Measurements from ENCODE around the gene ATPAF2. TPM values are rescaled to one million over a fixed set of nuclear protein-coding genes. Genes with fewer than 3 reads are reported as not detected.

The ATPAF2 gene
- total and polyA plus RNA-seq, 4 donors, result 12.9 to 20.1 (median 16.8) TPM

DNA sequence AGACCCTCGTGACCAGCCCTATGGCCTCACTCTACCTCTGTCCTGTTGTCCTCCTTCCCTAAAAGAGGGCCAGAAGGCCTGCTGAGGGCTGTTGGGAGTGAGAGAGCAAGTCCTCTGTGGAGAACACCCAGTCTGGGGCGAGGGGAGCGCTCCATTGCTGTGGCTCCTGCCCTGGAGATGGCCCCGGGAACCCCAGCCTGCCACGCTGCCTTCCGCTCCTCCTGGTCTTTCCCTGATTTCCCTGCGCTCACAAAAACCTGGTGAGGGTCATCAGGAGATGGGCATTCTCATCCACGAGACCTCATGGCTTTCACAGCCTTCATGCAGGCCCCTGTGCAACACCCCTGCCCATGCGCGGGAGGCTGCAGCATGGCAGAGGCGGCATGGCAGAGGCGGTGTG is 45.1 kb downstream of the ATPAF2 start (continued):
- TF ChIP-seq, protein P1, sequence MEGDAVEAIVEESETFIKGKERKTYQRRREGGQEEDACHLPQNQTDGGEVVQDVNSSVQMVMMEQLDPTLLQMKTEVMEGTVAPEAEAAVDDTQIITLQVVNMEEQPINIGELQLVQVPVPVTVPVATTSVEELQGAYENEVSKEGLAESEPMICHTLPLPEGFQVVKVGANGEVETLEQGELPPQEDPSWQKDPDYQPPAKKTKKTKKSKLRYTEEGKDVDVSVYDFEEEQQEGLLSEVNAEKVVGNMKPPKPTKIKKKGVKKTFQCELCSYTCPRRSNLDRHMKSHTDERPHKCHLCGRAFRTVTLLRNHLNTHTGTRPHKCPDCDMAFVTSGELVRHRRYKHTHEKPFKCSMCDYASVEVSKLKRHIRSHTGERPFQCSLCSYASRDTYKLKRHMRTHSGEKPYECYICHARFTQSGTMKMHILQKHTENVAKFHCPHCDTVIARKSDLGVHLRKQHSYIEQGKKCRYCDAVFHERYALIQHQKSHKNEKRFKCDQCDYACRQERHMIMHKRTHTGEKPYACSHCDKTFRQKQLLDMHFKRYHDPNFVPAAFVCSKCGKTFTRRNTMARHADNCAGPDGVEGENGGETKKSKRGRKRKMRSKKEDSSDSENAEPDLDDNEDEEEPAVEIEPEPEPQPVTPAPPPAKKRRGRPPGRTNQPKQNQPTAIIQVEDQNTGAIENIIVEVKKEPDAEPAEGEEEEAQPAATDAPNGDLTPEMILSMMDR (IDR thresholded peaks at IDR 0.05; ENCODE audit: low read depth, low read length, missing input control), result no peak
- TF ChIP-seq, protein P2, sequence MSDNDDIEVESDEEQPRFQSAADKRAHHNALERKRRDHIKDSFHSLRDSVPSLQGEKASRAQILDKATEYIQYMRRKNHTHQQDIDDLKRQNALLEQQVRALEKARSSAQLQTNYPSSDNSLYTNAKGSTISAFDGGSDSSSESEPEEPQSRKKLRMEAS (IDR thresholded peaks at IDR 0.05), result no peak
- TF ChIP-seq TAF1 (conservative IDR thresholded peaks at IDR 0.05), result no peak
- no peak for TF ChIP-seq JUND (IDR thresholded peaks at IDR 0.05)

DNA sequence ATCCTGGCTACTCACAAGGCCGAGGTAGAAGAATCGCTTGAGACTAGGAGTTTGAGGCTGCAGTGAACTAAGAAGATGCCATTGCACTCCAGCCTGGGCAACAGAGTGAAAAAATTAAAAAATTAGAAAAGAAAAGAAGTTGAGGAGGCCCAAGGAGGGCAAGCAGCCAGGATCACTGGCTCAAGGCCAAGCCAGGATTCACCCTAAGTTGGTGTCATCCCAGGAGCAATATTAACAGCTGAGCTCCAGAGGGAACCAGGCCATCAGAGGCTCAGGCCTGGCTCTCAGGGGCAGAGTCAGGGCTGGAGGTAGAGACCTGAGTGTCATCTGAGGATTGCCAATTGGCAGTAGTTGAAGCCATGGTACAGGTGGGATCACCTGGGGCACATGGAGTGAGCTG is 45.6 kb downstream of the ATPAF2 start:
- 95% methylated on average over 2 of the region's 2 CpGs for WGBS
- Histone ChIP-seq H3K9ac (ENCODE audit: low read depth in 1 of 2, low read length in 2 of 2) (no peak overlapping the region), H3K4me1 (ENCODE audit: control insufficient read depth in 4 of 4, insufficient read depth in 4 of 4, low read length in 3 of 4) (no peaks in the 10 kb centered on the region), H3K36me3 (ENCODE audit: control insufficient read depth in 4 of 4, insufficient read depth in 3 of 4, low read depth in 1 of 4, low read length in 3 of 4) (no peaks in the 10 kb centered on the region), H3K27ac (ENCODE audit: low read depth in 1 of 2, low read length in 2 of 2) (no peak overlapping the region), H3K27me3 (ENCODE audit: control insufficient read depth in 4 of 4, insufficient read depth in 4 of 4, low read length in 3 of 4) (no peaks in the 10 kb centered on the region), H3K9me3 (ENCODE audit: control insufficient read depth in 4 of 4, low read length in 3 of 4) (no peaks in the 10 kb centered on the region), H3K4me3 (ENCODE audit: low read depth in 1 of 3, low read length in 3 of 3) (no peak overlapping the region)
- DNase-seq (ENCODE audit: low spot score), result no peak
- TF ChIP-seq EGR1 (IDR thresholded peaks at IDR 0.05; ENCODE audit: low read depth in 2 of 2), result no peak
- no peak for TF ChIP-seq FOXA1 (IDR thresholded peaks at IDR 0.05)
- TF ChIP-seq HNF4A (conservative IDR thresholded peaks at IDR 0.05), result no peak
- TF ChIP-seq SP1 (IDR thresholded peaks at IDR 0.05), result no peak
- TF ChIP-seq HNF4G (IDR thresholded peaks at IDR 0.05), result no peak
- TF ChIP-seq RAD21 (IDR thresholded peaks at IDR 0.05), result no peak
- TF ChIP-seq, protein P3, sequence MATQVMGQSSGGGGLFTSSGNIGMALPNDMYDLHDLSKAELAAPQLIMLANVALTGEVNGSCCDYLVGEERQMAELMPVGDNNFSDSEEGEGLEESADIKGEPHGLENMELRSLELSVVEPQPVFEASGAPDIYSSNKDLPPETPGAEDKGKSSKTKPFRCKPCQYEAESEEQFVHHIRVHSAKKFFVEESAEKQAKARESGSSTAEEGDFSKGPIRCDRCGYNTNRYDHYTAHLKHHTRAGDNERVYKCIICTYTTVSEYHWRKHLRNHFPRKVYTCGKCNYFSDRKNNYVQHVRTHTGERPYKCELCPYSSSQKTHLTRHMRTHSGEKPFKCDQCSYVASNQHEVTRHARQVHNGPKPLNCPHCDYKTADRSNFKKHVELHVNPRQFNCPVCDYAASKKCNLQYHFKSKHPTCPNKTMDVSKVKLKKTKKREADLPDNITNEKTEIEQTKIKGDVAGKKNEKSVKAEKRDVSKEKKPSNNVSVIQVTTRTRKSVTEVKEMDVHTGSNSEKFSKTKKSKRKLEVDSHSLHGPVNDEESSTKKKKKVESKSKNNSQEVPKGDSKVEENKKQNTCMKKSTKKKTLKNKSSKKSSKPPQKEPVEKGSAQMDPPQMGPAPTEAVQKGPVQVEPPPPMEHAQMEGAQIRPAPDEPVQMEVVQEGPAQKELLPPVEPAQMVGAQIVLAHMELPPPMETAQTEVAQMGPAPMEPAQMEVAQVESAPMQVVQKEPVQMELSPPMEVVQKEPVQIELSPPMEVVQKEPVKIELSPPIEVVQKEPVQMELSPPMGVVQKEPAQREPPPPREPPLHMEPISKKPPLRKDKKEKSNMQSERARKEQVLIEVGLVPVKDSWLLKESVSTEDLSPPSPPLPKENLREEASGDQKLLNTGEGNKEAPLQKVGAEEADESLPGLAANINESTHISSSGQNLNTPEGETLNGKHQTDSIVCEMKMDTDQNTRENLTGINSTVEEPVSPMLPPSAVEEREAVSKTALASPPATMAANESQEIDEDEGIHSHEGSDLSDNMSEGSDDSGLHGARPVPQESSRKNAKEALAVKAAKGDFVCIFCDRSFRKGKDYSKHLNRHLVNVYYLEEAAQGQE (IDR thresholded peaks at IDR 0.05), result no peak
- TF ChIP-seq, protein P4, sequence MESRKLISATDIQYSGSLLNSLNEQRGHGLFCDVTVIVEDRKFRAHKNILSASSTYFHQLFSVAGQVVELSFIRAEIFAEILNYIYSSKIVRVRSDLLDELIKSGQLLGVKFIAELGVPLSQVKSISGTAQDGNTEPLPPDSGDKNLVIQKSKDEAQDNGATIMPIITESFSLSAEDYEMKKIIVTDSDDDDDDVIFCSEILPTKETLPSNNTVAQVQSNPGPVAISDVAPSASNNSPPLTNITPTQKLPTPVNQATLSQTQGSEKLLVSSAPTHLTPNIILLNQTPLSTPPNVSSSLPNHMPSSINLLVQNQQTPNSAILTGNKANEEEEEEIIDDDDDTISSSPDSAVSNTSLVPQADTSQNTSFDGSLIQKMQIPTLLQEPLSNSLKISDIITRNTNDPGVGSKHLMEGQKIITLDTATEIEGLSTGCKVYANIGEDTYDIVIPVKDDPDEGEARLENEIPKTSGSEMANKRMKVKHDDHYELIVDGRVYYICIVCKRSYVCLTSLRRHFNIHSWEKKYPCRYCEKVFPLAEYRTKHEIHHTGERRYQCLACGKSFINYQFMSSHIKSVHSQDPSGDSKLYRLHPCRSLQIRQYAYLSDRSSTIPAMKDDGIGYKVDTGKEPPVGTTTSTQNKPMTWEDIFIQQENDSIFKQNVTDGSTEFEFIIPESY (IDR thresholded peaks at IDR 0.05), result no peak

DNA sequence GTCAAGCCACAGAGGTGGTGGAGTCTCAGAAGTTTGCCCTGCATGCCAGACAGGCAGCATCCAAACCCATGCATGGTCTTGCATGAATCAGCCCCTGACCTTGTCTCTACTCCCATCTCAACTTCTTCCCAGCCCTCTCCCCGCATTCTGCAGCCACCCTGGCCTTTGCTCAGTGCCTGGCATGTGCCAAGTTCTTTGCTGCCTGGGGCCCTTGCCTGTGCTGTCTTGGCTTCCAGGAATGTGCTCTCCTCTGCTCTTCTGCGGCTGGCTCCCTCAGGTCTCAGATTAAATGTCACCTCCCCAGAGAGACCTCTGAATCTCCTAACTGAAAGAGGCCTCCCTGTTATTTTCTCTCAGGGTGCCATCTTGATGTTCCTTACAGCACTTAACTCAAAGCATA is 48.7 kb downstream of the ATPAF2 start:
- Histone ChIP-seq H3K27me3 (ENCODE audit: control insufficient read depth in 4 of 4, insufficient read depth in 4 of 4, low read length in 3 of 4) (no peaks in the 10 kb centered on the region), H3K4me3 (ENCODE audit: low read depth in 1 of 3, low read length in 3 of 3) (no peak overlapping the region), H3K36me3 (ENCODE audit: control insufficient read depth in 4 of 4, insufficient read depth in 3 of 4, low read depth in 1 of 4, low read length in 3 of 4) (no peaks in the 10 kb centered on the region), H3K4me1 (ENCODE audit: control insufficient read depth in 4 of 4, insufficient read depth in 4 of 4, low read length in 3 of 4) (peaks cover 0 to under 1% (median 0%) of the 10 kb centered on the region in 4 donors), H3K9me3 (ENCODE audit: control insufficient read depth in 4 of 4, low read length in 3 of 4) (no peaks in the 10 kb centered on the region), H3K27ac (ENCODE audit: low read depth in 1 of 2, low read length in 2 of 2) (no peak overlapping the region), H3K9ac (ENCODE audit: low read depth in 1 of 2, low read length in 2 of 2) (no peak overlapping the region)
- no peak for TF ChIP-seq JUND (IDR thresholded peaks at IDR 0.05)
- TF ChIP-seq, protein P2 (IDR thresholded peaks at IDR 0.05), result no peak
- no peak for TF ChIP-seq HNF4A (conservative IDR thresholded peaks at IDR 0.05)
- no peak for TF ChIP-seq HNF4G (IDR thresholded peaks at IDR 0.05)
- TF ChIP-seq, protein P4 (IDR thresholded peaks at IDR 0.05), result no peak
- no peak for TF ChIP-seq TAF1 (conservative IDR thresholded peaks at IDR 0.05)
- no peak for TF ChIP-seq FOXA1 (IDR thresholded peaks at IDR 0.05)
- no peak for TF ChIP-seq RXRA (IDR thresholded peaks at IDR 0.05)
- no peak for TF ChIP-seq FOXA2 (IDR thresholded peaks at IDR 0.05)
- TF ChIP-seq, protein P3 (IDR thresholded peaks at IDR 0.05), result no peak
- TF ChIP-seq GABPA (IDR thresholded peaks at IDR 0.05 in 1 of 2, conservative IDR thresholded peaks at IDR 0.05 in 1 of 2), result no peak
- TF ChIP-seq YY1 (IDR thresholded peaks at IDR 0.05), result no peak
- 94% methylated on average over 2 of the region's 2 CpGs for WGBS
- no peak for DNase-seq (ENCODE audit: low spot score)
